ENCODE data around the gene NADSYN1. TPM values are rescaled to one million over a fixed set of nuclear protein-coding genes. Genes with fewer than 3 reads are reported as not detected.

NADSYN1 gene
- total and polyA plus RNA-seq, 2 donors from 2014 or later = 34.9 to 72.9 TPM

DNA sequence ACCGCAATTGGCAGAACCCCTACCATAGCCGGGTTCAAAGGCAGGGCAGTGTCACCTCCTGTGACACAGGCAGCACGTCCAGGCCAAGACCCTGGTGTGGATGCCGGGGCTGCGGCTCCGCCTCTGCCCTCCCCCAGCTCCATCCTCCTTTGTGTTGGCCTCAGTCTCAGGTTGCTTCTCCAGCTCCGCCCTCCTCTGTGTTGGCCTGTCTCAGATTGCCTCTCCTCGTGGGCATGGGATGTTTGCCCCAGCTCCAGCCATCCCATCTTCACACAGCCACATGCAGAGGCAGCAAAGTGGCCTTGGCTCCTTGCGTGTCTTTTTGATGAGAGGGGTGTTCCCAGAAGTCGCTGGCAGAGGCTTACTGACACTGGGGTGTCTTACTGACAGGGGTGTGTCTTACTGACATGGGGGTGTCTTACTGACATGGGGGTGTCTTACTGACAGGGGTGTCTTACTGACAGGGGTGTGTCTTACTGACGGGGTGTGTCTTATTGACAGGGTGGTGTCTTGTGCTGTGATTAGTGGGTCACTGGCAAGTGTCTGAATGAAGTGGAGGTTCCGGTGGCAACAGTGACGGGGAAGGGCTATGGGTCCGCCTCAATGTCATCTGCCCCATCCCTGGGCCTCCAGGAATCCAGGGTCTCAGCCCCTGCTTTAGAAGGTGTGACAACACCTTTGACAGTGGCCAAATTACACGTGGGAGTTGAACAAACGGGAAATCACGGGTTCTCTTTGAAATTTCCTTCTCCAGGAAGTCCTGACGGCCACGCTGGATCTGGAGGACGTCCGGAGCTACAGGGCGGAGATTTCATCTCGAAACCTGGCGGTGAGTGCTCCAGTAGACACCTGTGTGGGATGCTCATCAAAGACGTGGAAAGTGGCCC, 24.9 kb downstream of the NADSYN1 start:
- Histone ChIP-seq H3K4me3 (ENCODE audit: low read length in 3 of 3) (no peak overlapping the region), H3K36me3 (ENCODE audit: control insufficient read depth in 2 of 3, insufficient read depth in 3 of 3, low read length in 3 of 3) (peaks cover 2 to 48% (median 32%) of the 10 kb centered on the region in 3 donors), H3K27me3 (ENCODE audit: control insufficient read depth, insufficient read depth, low read length) (no peaks in the 10 kb centered on the region), H3K9ac (ENCODE audit: low read length in 3 of 3) (no peak overlapping the region), H3K9me3 (ENCODE audit: control insufficient read depth in 2 of 3, insufficient read depth in 1 of 3, low read length in 3 of 3) (no peaks in the 10 kb centered on the region), H3K4me1 (ENCODE audit: control insufficient read depth in 2 of 3, insufficient read depth in 2 of 3, low read depth in 1 of 3, low read length in 3 of 3) (no peaks in the 10 kb centered on the region), H3K27ac (ENCODE audit: low read depth in 2 of 2, low read length in 2 of 2) (no peak overlapping the region)
- FAIRE-seq (no peak), DNase-seq (peak in 4 of 5 donors; percentile 20 to 39 (median 38))
- TF ChIP-seq, protein P1, sequence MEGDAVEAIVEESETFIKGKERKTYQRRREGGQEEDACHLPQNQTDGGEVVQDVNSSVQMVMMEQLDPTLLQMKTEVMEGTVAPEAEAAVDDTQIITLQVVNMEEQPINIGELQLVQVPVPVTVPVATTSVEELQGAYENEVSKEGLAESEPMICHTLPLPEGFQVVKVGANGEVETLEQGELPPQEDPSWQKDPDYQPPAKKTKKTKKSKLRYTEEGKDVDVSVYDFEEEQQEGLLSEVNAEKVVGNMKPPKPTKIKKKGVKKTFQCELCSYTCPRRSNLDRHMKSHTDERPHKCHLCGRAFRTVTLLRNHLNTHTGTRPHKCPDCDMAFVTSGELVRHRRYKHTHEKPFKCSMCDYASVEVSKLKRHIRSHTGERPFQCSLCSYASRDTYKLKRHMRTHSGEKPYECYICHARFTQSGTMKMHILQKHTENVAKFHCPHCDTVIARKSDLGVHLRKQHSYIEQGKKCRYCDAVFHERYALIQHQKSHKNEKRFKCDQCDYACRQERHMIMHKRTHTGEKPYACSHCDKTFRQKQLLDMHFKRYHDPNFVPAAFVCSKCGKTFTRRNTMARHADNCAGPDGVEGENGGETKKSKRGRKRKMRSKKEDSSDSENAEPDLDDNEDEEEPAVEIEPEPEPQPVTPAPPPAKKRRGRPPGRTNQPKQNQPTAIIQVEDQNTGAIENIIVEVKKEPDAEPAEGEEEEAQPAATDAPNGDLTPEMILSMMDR (IDR thresholded peaks at IDR 0.05; ENCODE audit: borderline replicate concordance, extremely low read depth, insufficient read depth) = no peak
- intact Hi-C loops (cut with DNase I) = no loop called here

DNA sequence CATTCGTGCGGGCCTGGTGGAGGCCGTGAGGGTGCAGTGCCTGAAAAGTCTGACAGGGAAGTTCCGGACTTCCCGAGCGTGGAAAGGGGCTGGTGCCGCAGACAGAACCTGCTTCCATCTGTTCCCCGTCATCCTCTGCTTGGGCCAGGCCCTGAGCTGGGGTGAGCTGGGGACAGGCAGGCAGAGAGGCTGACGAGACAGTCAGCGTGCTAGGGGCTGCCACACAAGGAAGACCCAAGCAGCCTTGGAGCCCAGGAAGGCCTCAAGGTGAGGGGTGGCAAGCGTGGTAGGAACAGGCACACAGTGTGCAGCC, 25.5 kb downstream of the NADSYN1 start:
- Histone ChIP-seq H3K4me1 (ENCODE audit: control insufficient read depth in 2 of 3, insufficient read depth in 2 of 3, low read depth in 1 of 3, low read length in 3 of 3) (no peaks in the 10 kb centered on the region), H3K9me3 (ENCODE audit: control insufficient read depth in 2 of 3, insufficient read depth in 1 of 3, low read length in 3 of 3) (no peaks in the 10 kb centered on the region), H3K36me3 (ENCODE audit: control insufficient read depth in 2 of 3, insufficient read depth in 3 of 3, low read length in 3 of 3) (peaks cover 2 to 53% (median 32%) of the 10 kb centered on the region in 3 donors), H3K4me3 (ENCODE audit: low read length in 3 of 3) (no peak overlapping the region), H3K27me3 (ENCODE audit: control insufficient read depth, insufficient read depth, low read length) (no peaks in the 10 kb centered on the region), H3K27ac (ENCODE audit: low read depth in 2 of 2, low read length in 2 of 2) (no peak overlapping the region), H3K9ac (ENCODE audit: low read length in 3 of 3) (no peak overlapping the region)
- DNase-seq (no peak), FAIRE-seq (no peak)
- intact Hi-C loops (cut with DNase I) = no loop called here
- TF ChIP-seq, protein P1 (IDR thresholded peaks at IDR 0.05; ENCODE audit: borderline replicate concordance, extremely low read depth, insufficient read depth) = no peak

DNA sequence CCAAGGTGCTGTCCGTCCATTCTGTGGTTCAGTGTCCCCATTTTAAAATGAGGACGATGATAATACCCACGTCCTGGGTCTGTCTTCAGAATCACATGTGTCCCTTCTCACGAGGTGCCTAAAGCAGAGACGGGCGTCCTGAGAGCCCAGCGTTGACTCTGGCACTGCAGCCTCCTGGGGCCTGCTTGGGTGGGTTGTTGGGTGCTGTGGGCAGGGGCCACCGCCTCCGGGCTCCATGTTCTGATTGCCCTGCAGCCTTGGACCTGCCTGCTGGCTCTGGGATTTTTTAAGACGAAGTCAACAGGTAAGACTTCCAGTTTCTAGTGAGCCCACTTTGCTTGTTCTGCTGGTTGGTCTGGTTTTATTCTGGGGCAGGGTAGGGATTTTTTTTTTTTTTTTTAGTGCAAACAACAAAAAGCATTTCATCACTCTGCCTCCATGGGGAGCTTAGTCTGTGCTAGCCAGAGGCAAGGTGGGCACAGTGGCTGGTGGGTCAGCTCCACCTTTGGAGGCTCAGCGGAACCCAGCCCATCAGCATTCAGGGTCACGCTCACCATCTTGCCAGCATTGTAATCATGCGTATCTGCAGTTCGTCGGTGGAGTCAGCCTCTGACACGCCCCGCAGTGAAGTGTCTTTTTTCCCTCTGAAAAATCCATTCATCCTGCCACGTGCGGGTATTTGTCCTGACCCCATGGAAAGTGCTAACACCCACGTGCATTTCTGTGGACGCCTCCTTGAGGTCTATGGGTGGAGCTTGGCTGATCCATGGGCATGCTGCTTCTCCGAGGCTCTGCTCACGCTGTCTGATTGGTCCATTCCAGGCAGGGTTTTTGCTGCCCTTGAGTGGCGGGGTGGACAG, 28.3 kb downstream of the NADSYN1 start:
- TF ChIP-seq, protein P1 (IDR thresholded peaks at IDR 0.05; ENCODE audit: borderline replicate concordance, extremely low read depth, insufficient read depth) = no peak
- Histone ChIP-seq H3K27me3 (ENCODE audit: control insufficient read depth, insufficient read depth, low read length) (no peaks in the 10 kb centered on the region), H3K9me3 (ENCODE audit: control insufficient read depth in 2 of 3, insufficient read depth in 1 of 3, low read length in 3 of 3) (no peaks in the 10 kb centered on the region), H3K4me3 (ENCODE audit: low read length in 3 of 3) (no peak overlapping the region), H3K27ac (ENCODE audit: low read depth in 2 of 2, low read length in 2 of 2) (no peak overlapping the region), H3K36me3 (ENCODE audit: control insufficient read depth in 2 of 3, insufficient read depth in 3 of 3, low read length in 3 of 3) (peaks cover 10 to 66% (median 39%) of the 10 kb centered on the region in 3 donors), H3K9ac (ENCODE audit: low read length in 3 of 3) (no peak overlapping the region), H3K4me1 (ENCODE audit: control insufficient read depth in 2 of 3, insufficient read depth in 2 of 3, low read depth in 1 of 3, low read length in 3 of 3) (no peaks in the 10 kb centered on the region)
- intact Hi-C loops (cut with DNase I) = no loop called here
- DNase-seq (peak in 1 of 5 donors; percentile 14), FAIRE-seq (no peak)
